ENCODE data around the gene TMCC1.
"Not testable (repeated sequence)": the region's sequence is repeated elsewhere in the genome, so short reads cannot be mapped to it uniquely, and the experiment has no call there.

Gene TMCC1

GRCh38 chr3:129686941-129687340 is 206.6 kb downstream of the TMCC1 start:
- no peak overlapping the region for H3K4me3 ChIP-seq (ENCODE audit: low read length)
- no peak for TF ChIP-seq CTCF (IDR thresholded peaks at IDR 0.05; ENCODE audit: insufficient read depth, low read depth, low read length, missing control alignments)
- peak; percentile 57 for DNase-seq (ENCODE audit: low read depth)

GRCh38 chr3:129684270-129684669 is 209.2 kb downstream of the TMCC1 start:
- H3K4me3 ChIP-seq (ENCODE audit: low read length) = no peak overlapping the region
- no peak for DNase-seq (ENCODE audit: low read depth)
- TF ChIP-seq CTCF (IDR thresholded peaks at IDR 0.05; ENCODE audit: insufficient read depth, low read depth, low read length, missing control alignments) = no peak

GRCh38 chr3:129683201-129683600 is 210.3 kb downstream of the TMCC1 start:
- no peak for TF ChIP-seq CTCF (IDR thresholded peaks at IDR 0.05; ENCODE audit: insufficient read depth, low read depth, low read length, missing control alignments)
- no peak for DNase-seq (ENCODE audit: low read depth)

GRCh38 chr3:129676985-129677384 is 216.5 kb downstream of the TMCC1 start:
- no peak for TF ChIP-seq CTCF (IDR thresholded peaks at IDR 0.05; ENCODE audit: insufficient read depth, low read depth, low read length, missing control alignments)
- no peak overlapping the region for H3K4me3 ChIP-seq (ENCODE audit: low read length)
- no peak for DNase-seq (ENCODE audit: low read depth)

More at GRCh38 chr3:129683201-129683600, 210.3 kb downstream of the TMCC1 start:
- no peak overlapping the region for H3K4me3 ChIP-seq (ENCODE audit: low read length)

GRCh38 chr3:129674798-129675123 is 218.8 kb downstream of the TMCC1 start:
- H3K4me3 ChIP-seq (ENCODE audit: low read length); DNase-seq (ENCODE audit: low read depth): not testable (repeated sequence)

GRCh38 chr3:129673897-129674797 is 219.4 kb downstream of the TMCC1 start:
- H3K4me3 ChIP-seq (ENCODE audit: low read length) = no peak overlapping the region
- DNase-seq (ENCODE audit: low read depth) = peak; percentile 47
- TF ChIP-seq CTCF (IDR thresholded peaks at IDR 0.05; ENCODE audit: insufficient read depth, low read depth, low read length, missing control alignments) = no peak

GRCh38 chr3:129673012-129673411 is 220.5 kb downstream of the TMCC1 start:
- no peak overlapping the region for H3K4me3 ChIP-seq (ENCODE audit: low read length)
- DNase-seq (ENCODE audit: low read depth) = no peak
- no peak for TF ChIP-seq CTCF (IDR thresholded peaks at IDR 0.05; ENCODE audit: insufficient read depth, low read depth, low read length, missing control alignments)
